ENCODE data around the gene PRDX1. TPM values are rescaled to one million over a fixed set of nuclear protein-coding genes. Genes with fewer than 3 reads are reported as not detected.
A peak's percentile ranks its signal among the peaks of the same experiment; 100 is the strongest.

PRDX1 gene
- total RNA-seq, 1 experiment from 2014 or later, result 397 TPM

GRCh38 chr1:45557422-45557944 lies 35.8 kb upstream of the PRDX1 start:
- H3K79me2 ChIP-seq (ENCODE audit: low read length), result peaks cover 48% of the 10 kb centered on the region
- H3K9me3 ChIP-seq (ENCODE audit: low read length), result no peaks in the 10 kb centered on the region
- no peak overlapping the region for H3K9ac ChIP-seq (ENCODE audit: low read length)
- no peaks in the 10 kb centered on the region for H3K9me2 ChIP-seq (replicated peaks; ENCODE audit: insufficient read depth, low read length)
- no peak overlapping the region for H3K27ac ChIP-seq (ENCODE audit: low read length)
- peaks cover 5% of the 10 kb centered on the region for H3K4me1 ChIP-seq (ENCODE audit: low read length)
- no peak overlapping the region for H3K4me2 ChIP-seq (ENCODE audit: low read depth, low read length, poor library complexity, severe bottlenecking)
- DNase-seq, result no peak
- H3K4me3 ChIP-seq (ENCODE audit: low read length), result no peak overlapping the region
- peaks cover 15% of the 10 kb centered on the region; the same call in 1 of the 2 replicates for H3K36me3 ChIP-seq (ENCODE audit: insufficient read depth, low read length)
- no peaks in the 10 kb centered on the region for H3K27me3 ChIP-seq (ENCODE audit: low read length)
- no peaks in the 10 kb centered on the region for H4K20me1 ChIP-seq (ENCODE audit: insufficient read depth, low read depth, low read length)
- no peak overlapping the region for H2AFZ ChIP-seq (ENCODE audit: low read length)

GRCh38 chr1:45554198-45554597 lies 32.5 kb upstream of the PRDX1 start:
- Histone ChIP-seq H3K36me3 (ENCODE audit: insufficient read depth, low read length) (peaks cover 14% of the 10 kb centered on the region; the same call in 1 of the 2 replicates), H3K79me2 (ENCODE audit: low read length) (peaks cover 52% of the 10 kb centered on the region)

GRCh38 chr1:45552331-45552730 lies 30.6 kb upstream of the PRDX1 start:
- H3K9ac ChIP-seq (ENCODE audit: low read length), result peak overlapping the region; percentile 82
- H3K79me2 ChIP-seq (ENCODE audit: low read length), result peaks cover 41% of the 10 kb centered on the region
- H3K9me3 ChIP-seq (ENCODE audit: low read length), result no peaks in the 10 kb centered on the region
- peak overlapping the region; percentile 71 for H3K4me2 ChIP-seq (ENCODE audit: low read depth, low read length, poor library complexity, severe bottlenecking)
- no peaks in the 10 kb centered on the region for H3K27me3 ChIP-seq (ENCODE audit: low read length)
- peaks cover 11% of the 10 kb centered on the region; the same call in 1 of the 2 replicates for H3K36me3 ChIP-seq (ENCODE audit: insufficient read depth, low read length)
- H3K9me2 ChIP-seq (replicated peaks; ENCODE audit: insufficient read depth, low read length), result no peaks in the 10 kb centered on the region
- peak overlapping the region; percentile 83; the same call in 1 of the 2 replicates for H3K4me3 ChIP-seq (ENCODE audit: low read length)
- H3K4me1 ChIP-seq (ENCODE audit: low read length), result peaks cover 18% of the 10 kb centered on the region
- DNase-seq, result no peak
- no peaks in the 10 kb centered on the region for H4K20me1 ChIP-seq (ENCODE audit: insufficient read depth, low read depth, low read length)
- H2AFZ ChIP-seq (ENCODE audit: low read length), result no peak overlapping the region
- H3K27ac ChIP-seq (ENCODE audit: low read length), result no peak overlapping the region

More at GRCh38 chr1:45554198-45554597, 32.5 kb upstream of the PRDX1 start:
- Histone ChIP-seq H4K20me1 (ENCODE audit: insufficient read depth, low read depth, low read length) (no peaks in the 10 kb centered on the region), H3K9me3 (ENCODE audit: low read length) (no peaks in the 10 kb centered on the region), H3K9me2 (replicated peaks; ENCODE audit: insufficient read depth, low read length) (no peaks in the 10 kb centered on the region), H3K27me3 (ENCODE audit: low read length) (no peaks in the 10 kb centered on the region), H3K27ac (ENCODE audit: low read length) (no peak overlapping the region), H2AFZ (ENCODE audit: low read length) (no peak overlapping the region), H3K9ac (ENCODE audit: low read length) (no peak overlapping the region), H3K4me1 (ENCODE audit: low read length) (peaks cover 21% of the 10 kb centered on the region), H3K4me3 (ENCODE audit: low read length) (no peak overlapping the region), H3K4me2 (ENCODE audit: low read depth, low read length, poor library complexity, severe bottlenecking) (no peak overlapping the region)
- DNase-seq, result no peak

GRCh38 chr1:45551684-45552083 lies 30.0 kb upstream of the PRDX1 start:
- Histone ChIP-seq H4K20me1 (ENCODE audit: insufficient read depth, low read depth, low read length) (no peaks in the 10 kb centered on the region), H3K27me3 (ENCODE audit: low read length) (no peaks in the 10 kb centered on the region), H3K36me3 (ENCODE audit: insufficient read depth, low read length) (peaks cover 11% of the 10 kb centered on the region; the same call in 1 of the 2 replicates), H3K4me2 (ENCODE audit: low read depth, low read length, poor library complexity, severe bottlenecking) (peak overlapping the region; percentile 71), H3K4me3 (ENCODE audit: low read length) (peak overlapping the region; percentile 83), H3K27ac (ENCODE audit: low read length) (peak overlapping the region; percentile 51; the same call in 1 of the 2 replicates), H3K79me2 (ENCODE audit: low read length) (peaks cover 39% of the 10 kb centered on the region), H3K9me2 (replicated peaks; ENCODE audit: insufficient read depth, low read length) (no peaks in the 10 kb centered on the region), H2AFZ (ENCODE audit: low read length) (no peak overlapping the region), H3K4me1 (ENCODE audit: low read length) (peaks cover 18% of the 10 kb centered on the region), H3K9me3 (ENCODE audit: low read length) (no peaks in the 10 kb centered on the region), H3K9ac (ENCODE audit: low read length) (peak overlapping the region; percentile 82)
- DNase-seq, result no peak

GRCh38 chr1:45550401-45551351 lies 29.0 kb upstream of the PRDX1 start, which contains the start of gene AKR1A1:
Gene AKR1A1 (plus strand): TSS chr1:45550826. CDS start chr1:45561795, 10,969 bp downstream.
- Histone ChIP-seq H3K4me3 (ENCODE audit: low read length) (peak within 1 kb of the TSS; percentile 83), H3K27ac (ENCODE audit: low read length) (peak within 1 kb of the TSS; percentile 51), H3K9ac (ENCODE audit: low read length) (peak within 1 kb of the TSS; percentile 82), H3K4me1 (ENCODE audit: low read length) (peaks cover 18% of the 10 kb centered on the region), H3K27me3 (ENCODE audit: low read length) (no peaks in the 10 kb centered on the region), H3K36me3 (ENCODE audit: insufficient read depth, low read length) (peaks cover 8% of the 10 kb centered on the region; the same call in 1 of the 2 replicates), H3K4me2 (ENCODE audit: low read depth, low read length, poor library complexity, severe bottlenecking) (peak within 1 kb of the TSS; percentile 71), H3K79me2 (ENCODE audit: low read length) (peaks cover 33% of the 10 kb centered on the region), H3K9me2 (replicated peaks; ENCODE audit: insufficient read depth, low read length) (no peaks in the 10 kb centered on the region), H2AFZ (ENCODE audit: low read length) (peak within 1 kb of the TSS; percentile 69; the same call in 1 of the 2 replicates), H3K9me3 (ENCODE audit: low read length) (no peaks in the 10 kb centered on the region), H4K20me1 (ENCODE audit: insufficient read depth, low read depth, low read length) (no peaks in the 10 kb centered on the region)
- DNase-seq, result peak; percentile 95

GRCh38 chr1:45545553-45546310 lies 24.0 kb upstream of the PRDX1 start:
- Histone ChIP-seq H4K20me1 (ENCODE audit: insufficient read depth, low read depth, low read length) (no peaks in the 10 kb centered on the region), H3K9ac (ENCODE audit: low read length) (no peak overlapping the region; the same call in 1 of the 2 replicates), H2AFZ (ENCODE audit: low read length) (peak overlapping the region; percentile 78; the same call in 1 of the 2 replicates), H3K36me3 (ENCODE audit: insufficient read depth, low read length) (no peaks in the 10 kb centered on the region), H3K4me1 (ENCODE audit: low read length) (peaks cover 14% of the 10 kb centered on the region), H3K4me2 (ENCODE audit: low read depth, low read length, poor library complexity, severe bottlenecking) (no peak overlapping the region), H3K27ac (ENCODE audit: low read length) (no peak overlapping the region), H3K9me3 (ENCODE audit: low read length) (no peaks in the 10 kb centered on the region), H3K4me3 (ENCODE audit: low read length) (no peak overlapping the region), H3K9me2 (replicated peaks; ENCODE audit: insufficient read depth, low read length) (no peaks in the 10 kb centered on the region), H3K27me3 (ENCODE audit: low read length) (no peaks in the 10 kb centered on the region), H3K79me2 (ENCODE audit: low read length) (no peaks in the 10 kb centered on the region)
- no peak for DNase-seq

- Histone ChIP-seq H3K4me1 (ENCODE audit: low read length) (peaks cover 10% of the 10 kb centered on the region), H3K4me3 (ENCODE audit: low read length) (no peak overlapping the region), H4K20me1 (ENCODE audit: insufficient read depth, low read depth, low read length) (no peaks in the 10 kb centered on the region), H3K9me3 (ENCODE audit: low read length) (no peaks in the 10 kb centered on the region), H3K9me2 (replicated peaks; ENCODE audit: insufficient read depth, low read length) (no peaks in the 10 kb centered on the region), H3K9ac (ENCODE audit: low read length) (no peak overlapping the region; the same call in 1 of the 2 replicates), H3K27me3 (ENCODE audit: low read length) (no peaks in the 10 kb centered on the region), H3K79me2 (ENCODE audit: low read length) (no peaks in the 10 kb centered on the region), H3K4me2 (ENCODE audit: low read depth, low read length, poor library complexity, severe bottlenecking) (no peak overlapping the region), H3K27ac (ENCODE audit: low read length) (no peak overlapping the region), H3K36me3 (ENCODE audit: insufficient read depth, low read length) (no peaks in the 10 kb centered on the region), H2AFZ (ENCODE audit: low read length) (peak overlapping the region; percentile 78; the same call in 1 of the 2 replicates)
- no peak for DNase-seq
Measured at GRCh38 chr1:45545019-45545493, 23.4 kb upstream of the PRDX1 start.

All from Karpas-422 (cell line).